ENCODE data around the gene FAM53B.
"Not testable (repeated sequence)": the region's sequence is repeated elsewhere in the genome, so short reads cannot be mapped to it uniquely, and the experiment has no call there.

Gene FAM53B, protein sequence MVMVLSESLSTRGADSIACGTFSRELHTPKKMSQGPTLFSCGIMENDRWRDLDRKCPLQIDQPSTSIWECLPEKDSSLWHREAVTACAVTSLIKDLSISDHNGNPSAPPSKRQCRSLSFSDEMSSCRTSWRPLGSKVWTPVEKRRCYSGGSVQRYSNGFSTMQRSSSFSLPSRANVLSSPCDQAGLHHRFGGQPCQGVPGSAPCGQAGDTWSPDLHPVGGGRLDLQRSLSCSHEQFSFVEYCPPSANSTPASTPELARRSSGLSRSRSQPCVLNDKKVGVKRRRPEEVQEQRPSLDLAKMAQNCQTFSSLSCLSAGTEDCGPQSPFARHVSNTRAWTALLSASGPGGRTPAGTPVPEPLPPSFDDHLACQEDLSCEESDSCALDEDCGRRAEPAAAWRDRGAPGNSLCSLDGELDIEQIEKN

DNA sequence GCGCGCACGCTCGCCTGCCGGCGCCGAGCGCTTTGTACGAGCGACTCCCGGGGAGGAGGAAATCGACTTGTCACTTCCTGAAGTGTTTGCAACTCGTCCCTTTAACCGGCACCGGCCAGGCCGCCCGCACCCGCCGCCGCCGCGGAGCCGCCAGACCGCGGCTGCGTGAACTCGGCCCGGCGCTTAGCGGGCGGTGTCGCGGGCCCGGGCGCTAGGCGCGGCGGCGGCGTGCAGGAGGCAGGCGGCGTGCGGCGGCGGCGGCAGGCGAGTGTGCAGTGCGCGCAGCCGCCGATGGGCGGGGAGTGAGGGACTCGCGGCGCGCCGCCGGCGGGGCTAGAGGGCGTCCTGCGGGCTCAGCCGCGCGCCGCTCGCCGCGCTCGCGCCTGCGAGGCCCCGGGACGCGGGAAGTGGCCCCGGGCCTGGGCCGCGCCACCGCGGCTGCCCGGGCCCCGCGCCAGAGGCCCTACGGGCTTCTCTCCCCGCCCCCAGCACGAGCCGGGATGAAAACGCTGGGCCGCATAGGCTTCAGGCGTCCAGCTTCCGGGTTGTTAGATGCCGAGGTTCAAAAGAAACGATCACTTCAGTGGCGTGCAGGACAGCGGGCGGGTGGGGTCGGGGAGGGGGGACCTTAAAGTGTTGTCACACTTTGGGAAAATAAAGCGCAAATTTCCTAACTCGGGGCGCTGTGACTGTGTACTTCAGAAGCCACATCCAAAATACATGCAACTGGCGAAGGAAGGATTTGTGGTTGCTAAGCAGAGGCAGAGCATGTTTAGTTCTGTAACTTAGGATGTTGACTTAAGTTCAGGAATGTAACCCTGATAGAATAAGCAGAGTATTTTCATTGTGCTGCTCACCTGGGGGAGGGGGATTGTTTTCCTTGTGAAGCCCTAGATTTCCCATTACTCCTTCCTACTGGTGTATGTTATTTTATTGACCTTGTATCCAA lies at the start of gene FAM53B:
Gene FAM53B (minus strand): TSS at position 277 of the 949 bp plus-strand sequence. CDS start 37,665 bp downstream, outside the sequence.
- no peaks in the 10 kb centered on the region for H3K27me3 Mint-ChIP-seq
- peak within 1 kb of the TSS; percentile 100 for H3K4me3 Mint-ChIP-seq
- no peaks in the 10 kb centered on the region for H3K9me3 Mint-ChIP-seq
- peaks cover 41% of the 10 kb centered on the region for H3K4me1 Mint-ChIP-seq (ENCODE audit: low read depth)
- intact Hi-C loops (cut with micrococcal nuclease) = loop anchor here (1.0 to 5.0 kb wide), 2 partner anchors 42 to 214 kb away; no protein-coding TSS in a partner anchor
- peak within 1 kb of the TSS; percentile 99 for H3K27ac Mint-ChIP-seq
- H3K36me3 Mint-ChIP-seq (ENCODE audit: low read depth) = peaks cover 26% of the 10 kb centered on the region

DNA sequence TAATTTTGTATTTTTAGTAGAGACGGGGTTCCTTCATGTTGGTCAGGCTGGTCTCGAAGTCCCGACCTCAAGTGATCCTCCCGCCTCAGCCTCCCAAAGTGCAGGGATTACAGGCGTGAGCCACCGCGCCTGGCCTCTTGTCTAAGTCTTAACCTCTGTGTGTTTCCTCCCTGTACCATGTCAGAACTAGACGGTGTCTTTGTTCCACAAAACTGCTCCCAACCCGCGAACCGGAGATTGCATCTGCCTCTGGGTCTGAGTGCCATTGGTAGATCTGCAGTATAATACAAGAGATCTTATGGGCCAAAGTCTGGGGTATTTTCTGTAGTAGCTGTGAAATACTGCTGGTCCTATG lies 48.8 kb upstream of the FAM53B start:
- peak overlapping the region; percentile 98 for H3K27ac Mint-ChIP-seq
- intact Hi-C loops (cut with micrococcal nuclease) = loop anchor here (5.0 kb wide), 1 partner anchor 124 kb away; no protein-coding TSS in a partner anchor

DNA sequence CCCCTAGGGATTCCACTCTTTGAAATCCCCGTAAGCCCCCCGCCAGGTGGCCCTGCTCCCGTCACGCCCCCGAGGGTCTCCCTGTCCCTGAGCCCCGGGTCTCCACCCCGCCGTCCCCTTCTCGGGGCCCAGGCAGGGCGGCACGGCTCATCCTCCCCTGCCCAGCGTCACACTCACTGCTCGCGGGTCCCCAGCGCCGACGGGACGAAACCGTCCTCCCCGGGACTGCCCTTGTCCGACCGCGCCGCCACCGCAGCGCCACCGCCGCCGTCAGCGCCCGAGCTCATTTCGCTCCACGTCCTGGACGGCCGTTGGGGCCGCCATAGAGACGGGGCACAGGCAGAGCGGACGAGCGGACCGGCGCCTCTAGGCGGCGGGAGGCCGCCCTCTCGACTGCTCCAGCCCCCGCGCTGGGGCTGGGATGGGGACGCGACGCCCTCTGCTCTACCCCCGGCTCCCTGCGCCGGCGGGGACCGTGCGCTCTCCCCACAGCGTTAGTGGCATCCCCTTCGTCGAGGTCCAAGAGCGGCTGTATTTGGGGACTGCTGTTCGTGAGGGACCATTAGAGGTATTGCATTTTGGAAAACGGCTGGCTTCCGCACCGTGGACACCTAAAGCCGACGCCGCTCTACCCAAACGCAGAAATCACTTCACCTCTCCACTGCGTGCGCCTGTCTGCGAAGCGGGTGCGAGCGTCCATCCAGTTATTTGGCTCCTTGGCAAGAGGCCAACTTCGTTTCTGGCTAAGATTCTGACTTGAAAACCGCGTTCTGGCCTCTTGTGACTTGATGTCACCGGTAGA lies 47.6 kb upstream of the FAM53B start, which contains the start of gene EEF1AKMT2:
Gene EEF1AKMT2 (minus strand): TSS at position 341 of the 802 bp plus-strand sequence. CDS start 54 bp downstream, at position 287.
- no peaks in the 10 kb centered on the region for H3K9me3 Mint-ChIP-seq
- peaks cover 17% of the 10 kb centered on the region for H3K4me1 Mint-ChIP-seq (ENCODE audit: low read depth)
- peaks cover 3% of the 10 kb centered on the region for H3K27me3 Mint-ChIP-seq
- H3K27ac Mint-ChIP-seq = peak within 1 kb of the TSS; percentile 98
- peaks cover 32% of the 10 kb centered on the region for H3K36me3 Mint-ChIP-seq (ENCODE audit: low read depth)
- peak within 1 kb of the TSS; percentile 92 for H3K4me3 Mint-ChIP-seq
- intact Hi-C loops (cut with micrococcal nuclease) = loop anchor here (1.0 to 5.0 kb wide), 2 partner anchors 10 to 126 kb away; partner anchors contain the start of gene ABRAXAS2

More for the DNA sequence above, 48.8 kb upstream of the FAM53B start:
- H3K36me3 Mint-ChIP-seq (ENCODE audit: low read depth) = peaks cover 19% of the 10 kb centered on the region
- H3K4me3 Mint-ChIP-seq = peak overlapping the region; percentile 92
- no peaks in the 10 kb centered on the region for H3K9me3 Mint-ChIP-seq
- H3K27me3 Mint-ChIP-seq = peaks cover 3% of the 10 kb centered on the region
- peaks cover 17% of the 10 kb centered on the region for H3K4me1 Mint-ChIP-seq (ENCODE audit: low read depth)

DNA sequence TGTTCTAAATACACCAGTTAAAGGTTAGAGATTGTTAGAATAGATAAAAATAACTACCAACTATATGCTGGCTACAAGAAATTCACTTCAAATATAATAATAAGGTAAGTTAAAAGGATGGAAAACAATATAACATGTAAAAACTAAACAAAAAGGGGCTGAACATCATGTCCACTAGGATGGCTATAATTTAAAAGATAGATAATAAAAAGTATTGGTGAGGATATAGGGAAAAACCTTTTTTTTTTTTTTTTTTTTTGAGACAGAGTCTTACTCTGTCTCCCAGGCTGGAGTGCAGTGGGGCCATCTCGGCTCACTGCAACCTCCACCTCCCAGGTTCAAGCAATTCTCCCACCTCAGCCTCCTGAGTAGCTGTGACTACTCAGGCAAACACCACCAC lies 38.7 kb upstream of the FAM53B start:
- H3K9me3 Mint-ChIP-seq; intact Hi-C loops (cut with micrococcal nuclease); H3K4me3 Mint-ChIP-seq; H3K4me1 Mint-ChIP-seq (ENCODE audit: low read depth); H3K27ac Mint-ChIP-seq; H3K27me3 Mint-ChIP-seq: not testable (repeated sequence)
- H3K36me3 Mint-ChIP-seq (ENCODE audit: low read depth) = peaks cover 85% of the 10 kb centered on the region

DNA sequence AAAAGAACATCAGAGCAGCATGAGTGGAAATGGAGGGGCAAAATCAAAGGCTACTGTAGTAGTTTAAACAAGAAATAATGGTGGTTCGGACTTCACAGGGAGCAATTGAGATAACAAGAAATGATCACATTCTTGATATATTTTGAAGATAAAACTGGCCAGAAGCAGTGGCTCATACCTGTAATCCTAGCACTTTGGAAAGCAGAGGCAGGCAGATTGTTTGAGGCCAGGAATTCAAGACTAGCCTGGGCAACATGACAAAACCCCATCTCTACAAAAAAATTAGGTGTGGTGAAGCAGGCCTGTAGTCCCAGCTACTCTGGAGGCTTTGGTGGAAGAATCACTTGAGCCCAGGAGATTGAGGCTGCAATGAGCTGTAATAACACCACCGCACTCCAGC lies 24.6 kb upstream of the FAM53B start:
- intact Hi-C loops (cut with micrococcal nuclease) = no loop called here
- Mint-ChIP-seq H3K27ac (no peak overlapping the region), H3K27me3 (no peaks in the 10 kb centered on the region), H3K36me3 (ENCODE audit: low read depth) (peaks cover 91% of the 10 kb centered on the region), H3K4me3 (no peak overlapping the region), H3K4me1 (ENCODE audit: low read depth) (no peaks in the 10 kb centered on the region), H3K9me3 (no peaks in the 10 kb centered on the region)

DNA sequence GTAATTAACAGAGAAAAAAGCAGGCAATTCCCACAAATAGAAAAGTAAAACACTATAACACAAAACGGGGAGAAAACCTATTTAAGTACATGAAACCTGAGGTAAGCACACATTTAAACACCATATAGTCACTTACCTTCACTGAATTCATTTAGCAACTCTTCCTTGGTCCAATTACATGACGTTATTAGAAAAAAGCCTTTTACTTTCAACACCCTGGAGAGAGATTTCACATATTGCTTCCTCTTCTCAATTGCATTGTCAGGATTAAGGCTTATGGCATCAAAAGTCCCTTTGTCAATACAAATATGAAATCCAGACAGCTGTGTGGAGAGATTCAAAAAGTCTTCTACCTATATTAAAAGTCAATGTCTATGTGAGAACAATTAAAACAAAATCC lies 21.1 kb upstream of the FAM53B start:
- intact Hi-C loops (cut with micrococcal nuclease) = no loop called here
- no peak overlapping the region for H3K4me3 Mint-ChIP-seq
- peaks cover 84% of the 10 kb centered on the region for H3K36me3 Mint-ChIP-seq (ENCODE audit: low read depth)
- no peaks in the 10 kb centered on the region for H3K9me3 Mint-ChIP-seq
- no peaks in the 10 kb centered on the region for H3K27me3 Mint-ChIP-seq
- H3K27ac Mint-ChIP-seq = no peak overlapping the region
- H3K4me1 Mint-ChIP-seq (ENCODE audit: low read depth) = no peaks in the 10 kb centered on the region

DNA sequence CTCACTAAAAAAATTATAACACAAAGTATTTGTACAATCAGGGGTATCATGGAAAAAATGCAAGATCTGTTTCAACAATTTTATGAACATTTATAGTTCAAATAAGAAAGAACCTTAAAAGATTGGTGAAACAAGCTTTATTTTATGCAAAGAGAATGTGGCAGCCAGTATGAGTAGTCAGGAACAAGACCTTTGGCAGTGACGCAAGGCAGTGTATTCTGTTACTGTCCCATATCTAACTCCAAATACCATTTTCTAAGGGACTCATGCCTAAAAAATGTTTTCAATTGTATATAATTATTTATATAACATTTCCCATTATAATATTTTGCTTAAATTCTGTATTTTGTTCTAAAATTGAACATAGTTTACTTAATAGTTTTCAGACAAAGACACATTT lies 19.1 kb upstream of the FAM53B start:
- Mint-ChIP-seq H3K27me3 (no peaks in the 10 kb centered on the region), H3K36me3 (ENCODE audit: low read depth) (peaks cover 81% of the 10 kb centered on the region), H3K4me1 (ENCODE audit: low read depth) (no peaks in the 10 kb centered on the region), H3K27ac (no peak overlapping the region), H3K4me3 (no peak overlapping the region), H3K9me3 (no peaks in the 10 kb centered on the region)
- intact Hi-C loops (cut with micrococcal nuclease) = no loop called here

DNA sequence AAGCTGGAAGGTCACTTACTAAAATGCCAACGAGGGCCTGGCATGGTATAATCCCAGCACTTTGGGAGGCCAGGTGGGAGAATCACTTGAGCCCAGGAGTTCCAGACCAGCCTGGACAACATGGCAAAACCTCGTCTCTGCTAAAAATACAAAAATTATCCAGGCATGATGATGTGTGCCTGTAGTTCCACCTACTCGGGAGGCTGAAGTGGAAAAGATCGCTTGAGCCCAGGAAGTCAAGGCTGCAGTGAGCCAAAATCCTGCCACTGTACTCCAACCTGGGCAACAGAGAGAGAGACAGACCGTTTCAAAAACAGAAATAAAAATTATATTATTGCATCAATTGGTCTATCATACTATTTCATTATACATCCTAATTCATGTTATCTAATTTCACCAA lies 18.1 kb upstream of the FAM53B start:
- intact Hi-C loops (cut with micrococcal nuclease) = no loop called here
- H3K4me3 Mint-ChIP-seq = no peak overlapping the region
- no peaks in the 10 kb centered on the region for H3K9me3 Mint-ChIP-seq
- H3K27me3 Mint-ChIP-seq = no peaks in the 10 kb centered on the region
- H3K36me3 Mint-ChIP-seq (ENCODE audit: low read depth) = peaks cover 79% of the 10 kb centered on the region
- H3K27ac Mint-ChIP-seq = no peak overlapping the region
- H3K4me1 Mint-ChIP-seq (ENCODE audit: low read depth) = no peaks in the 10 kb centered on the region

DNA sequence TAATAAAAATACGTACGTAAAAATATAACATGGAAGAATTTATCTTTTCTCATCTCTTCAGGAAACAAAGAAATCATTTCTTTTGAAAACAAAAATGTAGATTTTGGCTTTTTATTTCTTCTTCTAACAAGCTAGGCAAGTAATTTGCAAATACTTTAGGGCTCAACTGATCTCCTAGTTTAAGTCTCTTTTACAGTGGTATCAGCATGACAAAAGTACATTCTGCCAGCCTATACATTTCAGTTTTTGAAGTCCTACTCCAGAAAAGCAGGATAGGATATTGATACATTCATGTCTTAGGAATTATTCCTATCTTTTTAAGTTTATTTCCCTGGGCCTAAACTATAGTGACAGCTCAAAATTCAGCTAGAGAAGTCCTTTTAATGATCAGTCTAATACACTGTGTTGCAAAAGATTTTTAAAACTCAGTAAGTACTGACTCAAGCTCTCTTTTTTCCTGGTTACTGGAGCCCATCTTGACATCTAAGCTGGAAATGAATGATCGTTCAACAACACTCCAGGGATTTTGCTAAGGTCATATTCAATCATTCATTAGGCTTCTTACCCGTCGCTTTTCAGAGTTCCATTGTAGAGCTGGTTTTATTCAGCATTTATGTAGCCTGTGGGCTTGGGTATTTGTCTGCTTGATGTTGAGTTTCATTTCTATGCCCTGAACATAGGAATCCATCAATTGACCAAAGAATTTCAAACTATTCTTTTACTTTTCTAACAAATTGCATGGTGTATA lies 12.2 kb upstream of the FAM53B start:
- H3K9me3 Mint-ChIP-seq = no peaks in the 10 kb centered on the region

DNA sequence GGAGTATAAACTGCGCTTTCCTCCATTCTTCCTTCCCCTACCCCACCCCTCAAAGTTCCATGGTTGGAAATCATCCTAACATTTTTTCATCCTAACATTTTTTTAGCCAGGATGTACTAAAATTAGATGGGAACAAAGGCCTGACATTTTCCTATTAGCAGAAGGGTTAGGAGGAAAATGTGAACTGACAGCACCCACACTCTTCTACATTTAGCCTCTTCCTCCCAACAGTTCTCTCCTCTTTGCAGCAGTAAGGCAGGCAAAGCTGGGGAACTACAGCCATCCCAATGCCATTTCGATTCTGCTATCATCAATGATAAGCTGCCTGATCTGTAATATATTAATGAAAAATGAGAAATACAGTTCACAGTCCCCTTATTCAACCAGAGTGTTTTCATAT lies 11.4 kb upstream of the FAM53B start:
- H3K27ac Mint-ChIP-seq = no peak overlapping the region
- no peaks in the 10 kb centered on the region for H3K9me3 Mint-ChIP-seq
- H3K27me3 Mint-ChIP-seq = no peaks in the 10 kb centered on the region
- H3K36me3 Mint-ChIP-seq (ENCODE audit: low read depth) = peaks cover 71% of the 10 kb centered on the region
- intact Hi-C loops (cut with micrococcal nuclease) = no loop called here
- no peak overlapping the region for H3K4me3 Mint-ChIP-seq
- H3K4me1 Mint-ChIP-seq (ENCODE audit: low read depth) = no peaks in the 10 kb centered on the region

More for the DNA sequence above, 12.2 kb upstream of the FAM53B start:
- H3K4me1 Mint-ChIP-seq (ENCODE audit: low read depth) = no peaks in the 10 kb centered on the region
- H3K36me3 Mint-ChIP-seq (ENCODE audit: low read depth) = peaks cover 71% of the 10 kb centered on the region
- H3K27me3 Mint-ChIP-seq = no peaks in the 10 kb centered on the region
- H3K27ac Mint-ChIP-seq = no peak overlapping the region
- no peak overlapping the region for H3K4me3 Mint-ChIP-seq
- intact Hi-C loops (cut with micrococcal nuclease) = no loop called here

DNA sequence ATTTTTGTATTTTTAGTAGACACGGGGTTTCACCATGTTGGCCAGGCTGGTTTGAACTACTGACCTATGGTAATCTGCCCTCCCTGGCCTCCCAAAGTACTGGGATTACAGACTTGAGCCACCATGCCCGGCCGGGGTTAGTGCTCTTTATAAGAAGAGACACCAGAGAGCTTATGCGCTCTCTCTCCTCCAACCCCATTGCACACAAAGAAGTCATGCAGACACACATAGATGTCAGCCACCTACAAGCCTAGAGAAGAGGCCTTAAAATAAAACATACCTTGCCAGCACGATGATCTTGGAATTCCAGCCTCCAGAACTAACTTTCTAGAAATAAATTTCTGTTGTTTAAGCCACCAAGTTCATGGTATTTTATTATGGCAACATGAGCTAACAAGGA lies 10.0 kb upstream of the FAM53B start:
- Mint-ChIP-seq H3K4me1 (ENCODE audit: low read depth) (no peaks in the 10 kb centered on the region), H3K36me3 (ENCODE audit: low read depth) (peaks cover 67% of the 10 kb centered on the region), H3K27ac (no peak overlapping the region), H3K27me3 (no peaks in the 10 kb centered on the region), H3K9me3 (no peaks in the 10 kb centered on the region), H3K4me3 (no peak overlapping the region)
- intact Hi-C loops (cut with micrococcal nuclease) = no loop called here

DNA sequence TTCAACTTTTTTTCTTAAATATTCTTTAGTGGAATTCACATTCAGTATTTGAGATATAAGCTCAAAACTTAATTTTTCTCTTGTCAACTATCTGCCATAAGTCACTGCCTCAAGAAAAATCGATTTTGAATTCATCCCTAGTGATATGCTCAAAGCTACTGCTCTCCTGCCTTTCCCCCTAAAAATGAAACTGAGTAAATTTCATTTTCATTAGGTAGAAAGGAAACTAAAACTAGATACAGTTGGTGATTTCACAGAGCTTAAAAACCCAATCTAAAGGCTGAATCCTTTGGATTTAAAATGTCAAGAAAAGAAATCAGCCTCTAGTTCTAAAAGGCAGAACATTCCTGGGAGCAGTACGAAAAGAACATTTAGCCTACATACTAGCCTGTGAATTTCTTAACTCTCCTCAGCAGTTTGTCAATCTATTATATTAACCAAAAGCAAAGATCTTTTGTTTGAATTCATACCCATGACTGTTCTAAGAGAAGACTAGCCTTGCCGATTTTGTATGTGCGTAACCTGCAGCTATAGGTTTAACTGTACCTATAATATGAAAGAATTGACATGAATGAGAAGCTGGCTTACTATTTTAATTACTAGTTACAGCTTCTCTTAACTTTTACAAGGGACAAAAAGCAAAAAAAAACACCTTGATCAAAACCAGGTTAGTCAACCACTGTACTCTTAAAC lies 4.9 kb upstream of the FAM53B start:
- intact Hi-C loops (cut with micrococcal nuclease) = no loop called here
- Mint-ChIP-seq H3K27ac (no peak overlapping the region), H3K9me3 (no peaks in the 10 kb centered on the region), H3K4me1 (ENCODE audit: low read depth) (peaks cover 6% of the 10 kb centered on the region), H3K27me3 (no peaks in the 10 kb centered on the region), H3K4me3 (no peak overlapping the region), H3K36me3 (ENCODE audit: low read depth) (peaks cover 31% of the 10 kb centered on the region)

Measured in dendritic cell treated with granulocyte-macrophage colony-stimulating factor and Interleukin-4, amounts not matched to agents 40 ng/mL and 50 ng/mL, for 4 days (primary cell).